Measurements from ENCODE around the gene PCBP3. TPM values are rescaled to one million over a fixed set of nuclear protein-coding genes. Genes with fewer than 3 reads are reported as not detected.
"Not testable (repeated sequence)": the region's sequence is repeated elsewhere in the genome, so short reads cannot be mapped to it uniquely, and the experiment has no call there.

PCBP3 gene
- total RNA-seq, 2 donors from 2014 or later = 2.3 to 2.5 TPM

- no peak for DNase-seq
- intact Hi-C loops (cut with DNase I, micrococcal nuclease) = no loop called here
- no peak for ATAC-seq
Observed at GRCh38 chr21:45838634-45839033, 195.1 kb downstream of the PCBP3 start.

- DNase-seq = no peak
- intact Hi-C loops (cut with DNase I, micrococcal nuclease) = no loop called here
- no peak for ATAC-seq
Observed at GRCh38 chr21:45839274-45839673, 195.7 kb downstream of the PCBP3 start.

GRCh38 chr21:45841033-45841432, 197.5 kb downstream of the PCBP3 start:
- no peak for DNase-seq
- intact Hi-C loops (cut with DNase I, micrococcal nuclease) = no loop called here
- no peak for ATAC-seq

GRCh38 chr21:45843426-45843825, 199.9 kb downstream of the PCBP3 start:
- intact Hi-C loops (cut with DNase I, micrococcal nuclease) = no loop called here
- ATAC-seq (no peak), DNase-seq (no peak)

DNA sequence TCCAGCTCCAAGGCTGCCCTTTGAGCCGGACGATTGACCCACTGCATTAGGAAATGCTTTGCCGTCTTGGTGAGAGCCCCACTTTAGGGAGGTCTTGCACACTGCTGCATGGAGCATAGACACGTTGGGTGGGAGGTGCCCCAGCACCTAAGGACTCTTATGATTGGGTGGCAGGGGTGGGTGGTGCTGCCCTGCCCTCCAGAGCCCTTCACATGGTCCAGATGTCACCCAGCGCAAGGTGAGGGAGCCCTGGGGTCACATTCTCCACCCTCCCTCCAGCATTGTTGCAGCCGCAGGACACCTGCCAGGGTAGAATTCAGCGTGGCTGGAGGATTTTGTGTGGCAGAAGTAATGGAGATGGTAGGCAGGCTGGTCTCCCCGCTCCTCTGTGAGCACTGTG, 200.7 kb downstream of the PCBP3 start:
- intact Hi-C loops (cut with DNase I, micrococcal nuclease) = no loop called here
- DNase-seq (no peak), ATAC-seq (no peak)

GRCh38 chr21:45845063-45845769, 201.7 kb downstream of the PCBP3 start:
- no peak for ATAC-seq
- DNase-seq = no peak
- intact Hi-C loops (cut with DNase I, micrococcal nuclease) = no loop called here

DNA sequence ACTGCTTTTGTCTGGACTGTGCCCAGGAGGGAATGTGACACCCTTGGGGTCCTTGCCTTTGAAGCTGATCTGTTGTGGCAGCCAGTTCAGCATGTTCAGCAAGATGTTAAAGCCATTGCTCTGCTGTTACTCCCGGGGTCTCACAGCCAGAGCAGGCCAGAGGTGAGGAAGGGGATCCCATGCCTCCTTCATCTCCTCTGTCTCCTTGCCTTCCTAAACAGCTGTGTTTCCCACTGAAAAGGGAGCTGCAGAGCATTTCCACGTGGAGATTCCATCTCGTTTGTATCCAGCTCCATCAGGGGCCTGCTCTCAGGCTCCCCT, 202.2 kb downstream of the PCBP3 start:
- intact Hi-C loops (cut with DNase I, micrococcal nuclease) = no loop called here
- no peak for DNase-seq
- ATAC-seq = no peak

DNA sequence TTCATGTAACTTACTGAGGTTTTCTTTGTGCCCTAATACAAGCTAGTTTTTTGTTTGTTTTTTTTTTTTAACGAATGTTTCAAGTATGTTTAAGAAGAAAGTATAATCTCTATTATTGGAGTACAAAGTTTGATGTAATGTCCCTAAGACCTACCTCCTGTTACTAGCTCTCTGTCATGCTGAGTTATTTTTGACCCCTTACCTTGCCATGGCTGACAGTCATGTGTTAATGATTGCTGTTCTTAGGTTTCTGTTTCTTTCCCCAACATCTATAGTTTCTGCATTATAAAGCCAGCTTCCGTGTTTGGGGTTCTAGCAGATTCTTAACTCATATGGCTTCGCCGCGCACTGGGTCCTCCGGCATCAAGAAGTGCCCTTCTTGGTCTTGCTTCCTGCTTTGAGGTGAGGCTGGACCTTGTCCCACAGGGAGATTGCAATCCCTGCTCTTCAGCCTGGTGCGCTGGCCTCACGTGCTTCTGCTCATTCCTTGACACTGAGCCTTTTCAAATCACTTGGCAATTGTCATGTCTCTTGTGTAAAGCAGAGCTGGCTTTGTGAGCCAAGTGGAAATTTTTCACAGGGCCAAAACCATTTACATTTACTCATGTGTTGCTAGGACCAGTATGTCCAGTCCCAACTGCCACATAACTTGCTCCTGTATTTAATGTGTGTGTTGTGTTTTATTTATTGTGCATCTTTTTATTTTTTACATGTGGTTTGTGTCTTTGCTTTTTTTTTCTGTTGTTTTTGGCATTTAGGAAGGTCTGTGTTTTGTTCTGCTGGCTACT, 203.0 kb downstream of the PCBP3 start:
- intact Hi-C loops (cut with DNase I, micrococcal nuclease) = no loop called here
- no peak for DNase-seq
- no peak for ATAC-seq

GRCh38 chr21:45847870-45848269, 204.3 kb downstream of the PCBP3 start:
- ATAC-seq (no peak), DNase-seq (no peak)
- intact Hi-C loops (cut with DNase I, micrococcal nuclease) = no loop called here

GRCh38 chr21:45848331-45848730, 204.8 kb downstream of the PCBP3 start:
- intact Hi-C loops (cut with DNase I, micrococcal nuclease) = no loop called here
- ATAC-seq (no peak), DNase-seq (no peak)

- DNase-seq = no peak
- no peak for ATAC-seq
- intact Hi-C loops (cut with DNase I, micrococcal nuclease) = no loop called here
Observed at GRCh38 chr21:45848805-45849204, 205.3 kb downstream of the PCBP3 start.

GRCh38 chr21:45849651-45850050, 206.1 kb downstream of the PCBP3 start:
- ATAC-seq (no peak), DNase-seq (no peak)
- intact Hi-C loops (cut with DNase I, micrococcal nuclease) = no loop called here

GRCh38 chr21:45850181-45850580, 206.7 kb downstream of the PCBP3 start:
- no peak for ATAC-seq
- intact Hi-C loops (cut with DNase I, micrococcal nuclease) = no loop called here
- DNase-seq = no peak

DNA sequence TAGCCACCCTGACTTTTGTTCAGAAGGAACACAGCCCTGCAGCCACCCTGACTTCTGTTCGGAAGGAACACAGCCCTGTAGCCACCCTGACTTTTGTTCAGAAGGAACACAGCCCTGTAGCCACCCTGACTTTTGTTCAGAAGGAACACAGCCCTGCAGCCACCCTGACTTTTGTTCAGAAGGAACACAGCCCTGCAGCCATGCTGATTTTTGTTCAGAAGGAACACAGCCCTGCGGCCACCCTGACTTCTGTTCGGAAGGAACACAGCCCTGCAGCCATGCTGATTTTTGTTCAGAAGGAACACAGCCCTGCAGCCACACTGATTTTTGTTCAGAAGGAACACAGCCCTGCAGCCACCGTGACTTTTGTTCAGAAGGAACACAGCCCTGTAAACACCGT, 208.9 kb downstream of the PCBP3 start:
- intact Hi-C loops (cut with DNase I, micrococcal nuclease); DNase-seq; ATAC-seq: not testable (repeated sequence)

GRCh38 chr21:45852886-45853400, 209.4 kb downstream of the PCBP3 start:
- ATAC-seq = no peak
- no peak for DNase-seq
- intact Hi-C loops (cut with DNase I, micrococcal nuclease) = no loop called here

GRCh38 chr21:45853703-45854342, 210.3 kb downstream of the PCBP3 start:
- ATAC-seq (peak; percentile 55), DNase-seq (no peak)
- intact Hi-C loops (cut with DNase I, micrococcal nuclease) = no loop called here

- no peak for DNase-seq
- intact Hi-C loops (cut with DNase I, micrococcal nuclease) = no loop called here
- no peak for ATAC-seq
Observed at GRCh38 chr21:45854690-45855247, 211.2 kb downstream of the PCBP3 start.

GRCh38 chr21:45855248-45855811, 211.8 kb downstream of the PCBP3 start:
- intact Hi-C loops (cut with DNase I, micrococcal nuclease) = no loop called here
- no peak for ATAC-seq

DNA sequence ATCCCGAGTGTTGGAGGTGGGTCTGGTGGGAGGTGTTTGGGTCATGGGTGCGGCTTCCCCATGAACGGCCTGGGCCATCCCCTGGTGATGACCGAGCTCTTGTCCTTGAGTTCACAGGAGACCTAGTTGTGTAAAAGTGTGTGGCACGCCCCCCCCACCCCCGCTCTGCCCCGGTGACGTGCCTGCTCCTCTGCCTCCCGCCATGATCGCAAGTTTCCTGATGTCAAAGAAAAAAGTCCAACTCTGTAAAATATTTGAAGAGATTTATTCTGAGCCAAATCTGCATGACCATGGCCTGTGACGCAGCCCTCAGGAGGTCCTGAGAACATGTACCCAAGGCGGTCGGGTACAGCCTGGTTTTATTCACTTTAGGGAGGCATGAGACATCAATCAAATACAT, 212.9 kb downstream of the PCBP3 start:
- ATAC-seq (no peak), DNase-seq (no peak)
- intact Hi-C loops (cut with DNase I, micrococcal nuclease) = no loop called here

More at GRCh38 chr21:45855248-45855811, 211.8 kb downstream of the PCBP3 start:
- no peak for DNase-seq
